ENCODE data around the gene AQP11.
"Not testable (repeated sequence)": the region's sequence is repeated elsewhere in the genome, so short reads cannot be mapped to it uniquely, and the experiment has no call there.

The AQP11 gene

GRCh38 chr11:77589521-77590193 lies at the start of gene AQP11:
TSS of gene AQP11 (plus strand) at chr11:77589953. CDS start at chr11:77589993, 40 bp downstream.
- DNase-seq (ENCODE audit: low read depth in 4 of 4, low spot score in 1 of 4), result peak; percentile 12 to 63 (median 41)

- no peak for DNase-seq (ENCODE audit: low read depth in 4 of 4, low spot score in 1 of 4)
These were observed 47.5 kb upstream of the AQP11 start for GRCh38 chr11:77542296-77542695.

GRCh38 chr11:77547047-77547836 lies 42.5 kb upstream of the AQP11 start:
- DNase-seq (ENCODE audit: low read depth in 4 of 4, low spot score in 1 of 4), result no peak

- DNase-seq (ENCODE audit: low read depth in 4 of 4, low spot score in 1 of 4), result no peak
These were observed 41.7 kb upstream of the AQP11 start for GRCh38 chr11:77547863-77548551.

GRCh38 chr11:77548552-77549445 lies 41.0 kb upstream of the AQP11 start:
- no peak for DNase-seq (ENCODE audit: low read depth in 4 of 4, low spot score in 1 of 4)

- not testable (repeated sequence) for DNase-seq (ENCODE audit: low read depth in 4 of 4, low spot score in 1 of 4)
These were observed 38.3 kb upstream of the AQP11 start for GRCh38 chr11:77551426-77551825.

- no peak for DNase-seq (ENCODE audit: low read depth in 4 of 4, low spot score in 1 of 4)
These were observed 32.2 kb upstream of the AQP11 start for GRCh38 chr11:77557553-77557952.

GRCh38 chr11:77558380-77558779 lies 31.4 kb upstream of the AQP11 start:
- DNase-seq (ENCODE audit: low read depth in 4 of 4, low spot score in 1 of 4), result no peak

- no peak for DNase-seq (ENCODE audit: low read depth in 4 of 4, low spot score in 1 of 4)
These were observed 29.9 kb upstream of the AQP11 start for GRCh38 chr11:77559686-77560401.

GRCh38 chr11:77560605-77561004 lies 29.1 kb upstream of the AQP11 start:
- no peak for DNase-seq (ENCODE audit: low read depth in 4 of 4, low spot score in 1 of 4)

- DNase-seq (ENCODE audit: low read depth in 4 of 4, low spot score in 1 of 4), result no peak
These were observed 28.5 kb upstream of the AQP11 start for GRCh38 chr11:77561257-77561656.

- no peak for DNase-seq (ENCODE audit: low read depth in 4 of 4, low spot score in 1 of 4)
These were observed 21.4 kb upstream of the AQP11 start for GRCh38 chr11:77568306-77568705.

GRCh38 chr11:77568916-77569675 lies 20.7 kb upstream of the AQP11 start:
- no peak for DNase-seq (ENCODE audit: low read depth in 4 of 4, low spot score in 1 of 4)

- DNase-seq (ENCODE audit: low read depth in 4 of 4, low spot score in 1 of 4), result no peak
These were observed 20.1 kb upstream of the AQP11 start for GRCh38 chr11:77569676-77570070.

- DNase-seq (ENCODE audit: low read depth in 4 of 4, low spot score in 1 of 4), result not testable (repeated sequence)
These were observed 18.9 kb upstream of the AQP11 start for GRCh38 chr11:77570896-77571295.

GRCh38 chr11:77575428-77575827 lies 14.3 kb upstream of the AQP11 start:
- DNase-seq (ENCODE audit: low read depth in 4 of 4, low spot score in 1 of 4), result not testable (repeated sequence)

GRCh38 chr11:77580712-77581337 lies 8.9 kb upstream of the AQP11 start:
- no peak for DNase-seq (ENCODE audit: low read depth in 4 of 4, low spot score in 1 of 4)

GRCh38 chr11:77589181-77589520 lies 602 bp upstream of the AQP11 start:
- no peak for DNase-seq (ENCODE audit: low read depth in 4 of 4, low spot score in 1 of 4)

- DNase-seq (ENCODE audit: low read depth in 4 of 4, low spot score in 1 of 4), result peak in 1 of 4 experiments; percentile 1
These were observed 535 bp downstream of the AQP11 start for GRCh38 chr11:77590194-77590782.
